ENCODE measurements around the gene WDR72.
A peak's percentile ranks its signal among the peaks of the same experiment; 100 is the strongest.

Gene WDR72

DNA sequence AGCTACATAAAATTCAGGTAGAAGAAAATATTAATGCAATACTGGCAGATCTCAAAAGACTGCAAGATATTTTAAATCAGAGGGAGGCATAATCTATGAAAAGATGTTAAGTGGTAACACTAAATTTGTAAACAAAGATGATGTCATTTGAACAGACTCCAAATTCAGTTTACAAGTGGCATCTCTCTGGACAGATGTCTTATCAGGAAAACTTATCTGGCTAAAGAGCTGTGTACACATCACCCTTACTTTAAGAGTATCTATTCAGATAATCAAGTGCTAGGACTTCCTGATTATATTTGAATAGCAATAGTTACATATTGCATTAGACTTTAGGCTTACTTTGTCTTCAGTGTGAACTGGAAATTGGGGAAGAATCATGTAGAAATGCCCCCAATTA, 231.5 kb downstream of the WDR72 start:
- no peak for DNase-seq

GRCh38 chr15:53525894-53526293, 233.6 kb downstream of the WDR72 start:
- no peak for DNase-seq

GRCh38 chr15:53522991-53523390, 236.5 kb downstream of the WDR72 start:
- DNase-seq: peak; percentile 72

DNA sequence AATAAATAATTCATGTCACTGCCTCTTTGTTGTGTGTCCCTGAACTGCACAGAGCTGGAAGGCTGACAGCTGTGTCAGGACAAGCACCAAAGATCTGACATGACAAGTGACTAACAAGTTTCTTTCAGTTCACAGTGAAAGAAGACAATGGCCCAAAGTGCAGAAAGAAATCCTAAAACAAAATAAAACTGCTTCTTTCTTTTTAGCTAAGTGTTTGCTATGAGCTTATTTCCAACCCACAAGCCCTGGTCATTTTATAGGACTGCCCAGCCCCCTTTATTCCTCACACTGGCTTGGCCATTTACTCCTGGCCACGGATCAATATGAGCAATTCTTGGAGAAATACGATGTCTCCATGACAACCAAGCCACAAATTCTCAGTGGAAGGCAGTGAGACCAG, 238.5 kb downstream of the WDR72 start:
- DNase-seq: no peak

DNA sequence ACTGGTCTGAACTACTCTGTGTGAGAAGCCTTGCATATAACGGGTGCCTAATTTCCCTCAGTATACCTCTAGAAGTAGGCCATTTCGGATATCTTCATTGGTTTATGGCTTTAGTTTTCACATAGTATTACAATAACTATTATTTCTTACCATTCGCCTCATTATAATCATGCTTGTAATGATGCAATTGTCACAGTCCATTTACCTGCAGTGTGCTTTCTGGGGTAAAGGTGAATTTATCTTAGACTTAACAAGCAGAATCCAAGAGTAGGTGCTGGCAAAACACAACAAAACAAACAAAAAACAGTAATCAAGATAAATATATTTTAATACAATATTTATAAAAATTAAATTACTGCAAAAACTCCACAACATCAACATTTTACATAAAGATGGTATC, 246.0 kb downstream of the WDR72 start:
- no peak for DNase-seq

- no peak for DNase-seq
Observed at GRCh38 chr15:53512029-53512428, 247.4 kb downstream of the WDR72 start.

- DNase-seq: no peak
Observed at GRCh38 chr15:53511175-53511574, 248.3 kb downstream of the WDR72 start.

DNA sequence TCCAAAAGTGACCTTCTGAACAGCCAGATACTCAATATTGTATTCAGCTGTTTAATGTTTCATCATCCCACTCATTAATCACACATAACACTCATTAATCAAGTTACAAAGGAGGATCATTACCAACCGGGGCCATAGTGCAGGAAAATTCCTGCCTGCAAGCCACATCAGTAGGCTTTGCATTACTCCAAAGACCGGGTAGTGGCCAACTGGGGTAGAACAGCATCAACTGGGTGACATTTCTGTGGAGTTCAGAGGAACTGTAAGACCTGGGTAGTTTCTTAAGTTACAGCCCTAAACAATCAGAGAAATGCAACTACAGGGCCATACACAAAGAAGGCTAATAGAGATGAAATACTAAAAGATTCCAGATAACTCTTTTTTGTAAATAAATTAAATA, 253.1 kb downstream of the WDR72 start:
- DNase-seq: no peak

- DNase-seq: no peak
Observed at GRCh38 chr15:53498996-53499395, 260.5 kb downstream of the WDR72 start.

DNA sequence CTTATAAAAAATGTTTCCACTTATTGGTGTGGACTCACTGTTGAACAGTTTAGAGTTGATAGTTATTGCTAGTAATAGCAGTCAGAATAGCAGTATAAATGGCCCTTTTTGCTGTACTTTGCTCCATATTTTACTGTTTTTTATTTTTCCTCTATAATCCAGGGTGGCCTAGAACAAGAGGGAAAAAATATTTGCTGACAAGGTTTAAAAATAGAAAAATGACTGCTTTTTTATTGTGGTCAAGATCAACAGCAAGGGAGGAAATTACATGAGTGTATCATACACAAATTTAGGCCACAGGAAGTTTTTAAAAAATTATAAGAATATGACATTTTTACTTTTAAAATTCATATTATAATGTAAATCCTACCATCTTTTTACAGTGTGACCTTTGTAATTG, 269.1 kb downstream of the WDR72 start:
- no peak for DNase-seq

DNA sequence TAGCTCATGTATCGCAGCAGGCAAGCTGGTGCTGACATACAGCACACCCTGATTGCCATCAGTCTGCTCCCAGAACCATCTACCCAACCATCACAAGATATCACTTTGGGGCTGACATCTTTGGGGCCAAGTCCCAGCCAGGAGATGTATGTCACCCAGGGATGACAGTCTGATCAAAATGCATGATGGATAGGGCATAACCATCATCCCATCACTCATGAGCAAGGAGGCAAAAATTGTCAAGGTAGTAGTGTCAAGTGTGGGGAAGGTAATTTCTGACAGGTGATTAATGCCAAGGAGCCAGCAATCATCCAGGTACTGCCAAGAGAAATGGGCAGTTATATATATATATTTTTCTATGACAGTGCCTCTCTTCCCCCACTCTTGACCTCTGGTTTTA, 277.4 kb downstream of the WDR72 start:
- DNase-seq: no peak

GRCh38 chr15:53477981-53478766, 281.3 kb downstream of the WDR72 start:
- DNase-seq: no peak

- DNase-seq: no peak
Observed at GRCh38 chr15:53473886-53474285, 285.6 kb downstream of the WDR72 start.

DNA sequence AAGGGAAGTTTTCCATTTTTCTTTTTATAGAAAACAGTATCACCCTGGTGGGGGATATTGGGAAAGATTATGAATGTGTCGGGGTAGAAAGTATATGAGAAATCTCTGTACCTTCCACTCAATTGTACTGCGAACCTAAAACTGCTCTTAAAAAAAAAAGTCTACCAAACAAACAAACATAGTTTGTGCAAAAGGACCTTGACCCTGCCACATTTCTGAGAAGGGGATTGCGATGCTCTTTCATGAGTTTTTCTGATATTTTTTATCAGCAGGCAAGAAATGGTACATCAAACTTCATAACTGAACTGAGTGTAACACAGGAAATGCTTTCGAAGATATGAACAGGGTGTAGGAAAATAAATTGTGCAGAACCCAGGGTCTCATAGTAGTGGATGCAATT, 286.0 kb downstream of the WDR72 start:
- DNase-seq: no peak

DNA sequence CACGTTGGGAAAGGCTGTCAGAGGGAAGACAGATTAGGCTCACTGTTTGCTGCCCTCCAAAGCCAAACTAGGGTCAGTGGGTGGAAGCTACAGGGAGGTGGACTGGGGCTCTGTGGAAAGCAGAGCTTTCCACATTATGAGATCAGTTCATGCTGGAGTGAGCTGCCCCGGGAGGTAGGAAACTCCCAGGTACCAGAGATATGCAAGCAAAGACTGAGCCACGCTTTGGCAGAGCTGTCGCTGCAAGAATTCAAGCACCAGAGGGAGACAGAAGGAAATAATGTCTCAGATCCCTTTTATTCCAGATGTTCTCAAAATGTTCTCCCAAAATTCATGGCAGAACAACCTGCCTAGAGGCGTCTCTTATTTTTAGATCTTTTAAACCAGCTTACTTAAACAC, 286.6 kb downstream of the WDR72 start:
- DNase-seq: peak; percentile 16

DNA sequence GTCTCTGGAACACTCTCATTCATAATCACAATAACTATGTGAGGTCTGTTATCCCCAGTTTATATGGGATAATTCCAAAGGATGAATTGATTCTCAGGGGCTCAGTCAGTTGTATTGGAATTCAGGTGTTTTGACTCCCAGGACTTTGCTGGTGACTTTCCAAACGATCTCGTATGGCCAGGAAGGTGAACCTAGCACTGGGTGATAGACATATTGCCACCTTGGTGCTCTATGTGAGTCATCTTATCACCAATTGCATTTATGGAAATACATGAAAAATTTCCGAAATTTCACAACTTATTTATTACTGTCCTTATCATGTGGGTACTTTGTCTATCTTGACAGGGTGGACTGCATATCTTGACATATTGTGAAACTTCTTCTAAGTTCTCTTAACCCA, 287.3 kb downstream of the WDR72 start:
- no peak for DNase-seq

DNA sequence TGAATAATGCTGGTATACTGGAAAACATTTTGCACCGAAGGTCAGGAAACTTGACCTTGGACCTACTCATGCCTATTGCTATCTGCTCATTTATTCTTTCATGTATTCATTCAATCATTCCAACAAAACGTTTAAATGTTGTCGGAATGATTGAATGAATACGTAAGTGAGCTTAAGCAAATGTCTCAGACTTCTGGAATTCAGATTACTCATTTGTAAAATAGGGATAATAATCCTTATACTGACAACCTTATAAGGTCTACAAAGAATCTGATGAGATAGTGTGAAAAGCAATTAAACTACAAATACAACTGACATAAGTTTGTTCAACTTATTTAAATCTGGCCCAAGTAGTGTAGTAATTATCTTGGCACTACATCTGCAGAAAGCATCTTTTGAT, 288.7 kb downstream of the WDR72 start:
- peak; percentile 15 for DNase-seq

DNA sequence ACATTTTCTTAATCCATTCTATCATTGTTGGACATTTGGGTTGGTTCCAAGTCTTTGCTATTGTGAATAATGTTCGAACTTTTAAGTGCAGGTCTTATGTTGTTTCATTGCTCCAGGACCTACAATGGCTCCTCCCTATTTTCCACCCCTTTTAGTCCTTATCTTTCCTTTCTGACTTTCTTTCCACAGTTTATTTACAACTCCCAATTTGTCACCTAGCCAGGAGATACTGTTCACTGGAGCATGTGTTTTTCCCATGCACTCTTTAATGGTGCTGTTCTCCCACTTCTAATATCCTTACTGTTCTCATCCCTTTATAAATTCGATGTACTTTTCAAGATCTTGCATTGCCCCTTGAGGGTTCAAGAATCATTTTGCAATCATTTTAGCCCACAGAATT, 290.0 kb downstream of the WDR72 start:
- no peak for DNase-seq

Measured in kidney glomerular epithelial cell (primary cell).